Activated naive CD8-positive, alpha-beta T cell treated with anti-CD3 and anti-CD28 coated beads, Interleukin-2, amount 50 U/mL, for 24 hours (primary cell): ENCODE results near the gene ENG.

Experiments used
- ATAC-seq: fragments of 150-1000 bp; cut with Tn5 transposase; one replicate; pipeline ENCODE4 v1.10.0; 2021
- DNase-seq: peaks from one replicate; pipeline ENCODE4 v3.0.0; 2021
- H3K27ac Mint-ChIP-seq: one replicate; pipeline ENCODE4 v1.8.0; 2021; ENCODE audit warnings: mild to moderate bottlenecking, mixed read lengths
- H3K27me3 Mint-ChIP-seq: one replicate; pipeline ENCODE4 v1.8.0; 2021; ENCODE audit warnings: mixed read lengths
- H3K36me3 Mint-ChIP-seq: one replicate; pipeline ENCODE4 v1.8.0; 2021; ENCODE audit warnings: low read depth, mixed read lengths
- H3K4me1 Mint-ChIP-seq: one replicate; pipeline ENCODE4 v1.8.0; 2021; ENCODE audit warnings: mixed read lengths
- H3K4me3 Mint-ChIP-seq: one replicate; pipeline ENCODE4 v1.8.0; 2021; ENCODE audit warnings: mild to moderate bottlenecking, moderate library complexity, mixed read lengths
- H3K9me3 Mint-ChIP-seq: one replicate; pipeline ENCODE4 v1.8.0; 2021; ENCODE audit warnings: mixed read lengths

Gene ENG

DNA sequence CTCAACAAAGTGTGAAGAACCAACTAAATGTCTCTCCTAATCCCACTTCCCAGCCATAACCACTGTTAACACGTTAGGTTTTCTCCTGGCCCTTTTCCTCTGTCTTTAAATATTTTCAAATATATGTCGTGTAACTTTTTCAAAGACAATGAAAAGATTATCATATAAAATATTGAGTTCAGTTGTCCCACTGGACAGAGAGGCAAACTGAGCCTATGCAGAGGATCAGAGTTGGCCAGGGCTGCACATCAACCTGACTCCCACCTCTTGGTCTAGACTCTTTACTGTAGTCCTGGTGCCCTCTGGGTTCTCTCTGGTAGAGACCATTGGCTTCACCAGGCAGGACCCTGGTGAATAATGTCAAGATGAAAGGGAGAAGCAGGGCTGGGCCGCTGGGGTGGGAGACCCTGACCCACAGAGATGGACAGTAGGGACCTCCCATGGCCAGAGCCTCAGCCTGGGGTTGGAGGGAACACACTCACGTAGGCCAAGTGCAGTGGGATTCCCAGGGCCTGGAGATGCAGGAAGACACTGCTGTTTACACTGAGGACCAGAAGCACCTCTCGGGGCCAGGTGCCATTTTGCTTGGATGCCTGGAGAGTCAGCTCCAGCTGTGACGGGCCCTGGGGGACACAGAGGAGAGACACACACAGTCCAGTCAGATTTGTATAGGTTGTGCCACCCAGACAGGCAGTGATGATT, 25.1 kb downstream of the ENG start:
- no peak for ATAC-seq

DNA sequence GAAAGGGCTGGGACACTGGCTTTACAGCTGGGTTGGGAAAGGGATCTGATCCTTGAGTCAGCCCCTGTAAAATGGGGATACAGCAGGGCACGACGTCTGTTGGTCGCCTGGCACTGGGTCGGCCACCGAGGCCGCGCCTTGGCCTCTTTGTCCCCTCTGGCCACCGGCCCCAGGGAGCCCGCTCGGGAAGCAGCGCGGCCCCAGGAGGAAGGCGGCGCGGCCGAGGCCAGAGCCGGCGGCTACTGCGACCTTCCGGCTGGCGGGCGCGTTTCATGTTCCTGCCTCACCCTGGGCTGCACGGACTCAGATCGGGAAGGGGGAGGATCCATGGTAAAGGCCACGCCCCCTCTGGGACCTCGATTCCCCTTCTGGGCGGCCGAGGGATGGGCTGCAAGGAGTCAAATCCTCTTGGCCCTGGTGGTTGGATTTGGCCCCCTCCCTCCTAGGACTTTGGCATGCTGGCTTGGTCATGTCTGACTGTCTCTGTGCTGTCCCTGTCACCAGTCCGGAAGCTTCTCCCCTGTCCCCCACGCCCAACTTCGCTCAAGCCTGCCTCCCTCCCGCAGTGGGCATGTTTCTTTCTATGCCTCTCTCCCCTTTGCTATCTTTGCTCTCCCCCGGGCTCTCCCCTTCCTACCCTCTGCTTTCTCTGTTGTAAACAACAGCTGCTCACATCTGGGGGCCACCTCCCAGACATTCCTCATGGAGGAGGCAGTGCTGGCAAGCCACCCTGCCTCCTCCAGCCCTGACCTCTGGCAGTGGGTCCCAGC, 26.0 kb downstream of the ENG start:
- ATAC-seq = no peak
- no peaks in the 10 kb centered on the region for H3K9me3 Mint-ChIP-seq
- DNase-seq = no peak
- H3K36me3 Mint-ChIP-seq = peaks cover 4% of the 10 kb centered on the region
- no peaks in the 10 kb centered on the region for H3K27me3 Mint-ChIP-seq
- no peak overlapping the region for H3K4me3 Mint-ChIP-seq
- H3K27ac Mint-ChIP-seq = peak overlapping the region; percentile 16
- H3K4me1 Mint-ChIP-seq = peaks cover 15% of the 10 kb centered on the region

More for the DNA sequence above, 25.1 kb downstream of the ENG start:
- Mint-ChIP-seq H3K27ac (peak overlapping the region; percentile 8), H3K4me3 (no peak overlapping the region), H3K27me3 (no peaks in the 10 kb centered on the region), H3K36me3 (peaks cover 4% of the 10 kb centered on the region), H3K9me3 (no peaks in the 10 kb centered on the region), H3K4me1 (peaks cover 20% of the 10 kb centered on the region)
- DNase-seq = no peak

DNA sequence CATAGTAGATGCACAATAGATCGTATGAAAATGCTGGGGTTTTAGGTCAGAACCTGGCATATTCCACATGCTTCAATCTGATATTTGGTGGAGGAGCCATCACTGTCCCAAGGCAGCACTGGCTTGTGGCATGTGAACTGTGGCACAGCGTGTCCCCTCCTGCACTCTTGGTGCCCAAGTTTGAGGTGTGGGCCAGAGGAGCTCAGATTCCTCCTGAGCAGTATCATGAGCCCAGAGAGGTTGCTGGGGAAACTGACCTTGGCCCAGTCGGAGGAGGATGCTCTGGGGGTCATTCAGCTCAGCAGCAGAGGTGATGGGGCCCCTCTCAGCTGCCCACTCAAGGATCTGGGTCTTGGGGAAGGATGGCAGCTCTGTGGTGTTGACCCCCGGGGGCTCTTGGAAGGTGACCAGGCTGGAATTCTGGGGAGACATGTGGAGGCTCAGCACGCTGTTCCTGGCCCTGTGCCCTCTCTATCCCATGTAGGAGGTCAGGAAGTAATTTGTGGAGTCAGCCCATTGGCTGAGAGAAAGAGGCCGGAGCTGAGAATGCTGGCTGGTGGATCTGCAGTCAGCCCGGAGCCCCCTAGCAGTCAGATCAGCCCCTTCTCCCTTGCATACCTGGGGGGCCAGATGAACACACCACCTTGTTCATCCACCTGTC, 28.1 kb downstream of the ENG start:
- peaks cover 4% of the 10 kb centered on the region for H3K36me3 Mint-ChIP-seq
- ATAC-seq (no peak), DNase-seq (no peak)
- no peaks in the 10 kb centered on the region for H3K9me3 Mint-ChIP-seq
- no peaks in the 10 kb centered on the region for H3K4me1 Mint-ChIP-seq
- H3K4me3 Mint-ChIP-seq = no peak overlapping the region
- no peaks in the 10 kb centered on the region for H3K27me3 Mint-ChIP-seq
- H3K27ac Mint-ChIP-seq = no peak overlapping the region

DNA sequence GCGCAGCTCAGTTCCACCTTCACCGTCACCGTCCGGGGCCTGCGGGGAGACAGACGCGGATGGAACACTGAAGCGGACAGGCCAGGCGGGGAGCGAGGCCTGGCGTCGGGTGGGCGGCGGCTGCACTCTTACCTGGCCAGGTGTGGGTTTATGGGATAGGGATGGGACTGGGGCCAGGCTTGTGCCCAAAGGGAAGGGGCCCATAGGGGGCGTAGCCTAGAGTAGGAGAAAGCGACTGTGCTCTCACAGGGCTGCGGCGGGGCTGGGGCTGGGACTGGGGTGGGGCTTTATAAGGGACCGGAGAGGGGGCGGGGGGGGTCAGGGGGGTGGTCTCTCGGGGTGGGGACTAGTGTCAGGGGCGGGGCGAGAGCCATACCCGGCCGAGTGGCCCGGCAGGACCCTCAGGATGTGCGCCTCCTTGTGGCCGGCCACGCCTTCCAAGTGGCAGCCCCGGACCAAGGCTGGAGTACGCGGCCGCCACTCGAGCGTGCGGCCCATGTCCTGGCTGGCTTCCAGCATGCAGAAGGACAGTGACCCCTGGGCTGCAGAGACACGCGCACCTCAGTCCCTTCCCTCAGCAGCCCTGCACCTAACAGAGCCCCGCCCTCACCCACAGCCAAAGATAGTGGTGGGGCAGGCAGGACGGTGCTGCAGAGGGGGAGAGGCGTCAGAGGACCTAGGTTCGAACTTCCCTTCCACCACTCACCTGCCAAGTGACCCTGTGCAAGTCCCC, 29.0 kb downstream of the ENG start:
- ATAC-seq = no peak
- Mint-ChIP-seq H3K9me3 (no peaks in the 10 kb centered on the region), H3K27me3 (no peaks in the 10 kb centered on the region), H3K4me3 (no peak overlapping the region), H3K4me1 (no peaks in the 10 kb centered on the region), H3K27ac (no peak overlapping the region), H3K36me3 (peaks cover 7% of the 10 kb centered on the region)
- DNase-seq = peak; percentile 24

DNA sequence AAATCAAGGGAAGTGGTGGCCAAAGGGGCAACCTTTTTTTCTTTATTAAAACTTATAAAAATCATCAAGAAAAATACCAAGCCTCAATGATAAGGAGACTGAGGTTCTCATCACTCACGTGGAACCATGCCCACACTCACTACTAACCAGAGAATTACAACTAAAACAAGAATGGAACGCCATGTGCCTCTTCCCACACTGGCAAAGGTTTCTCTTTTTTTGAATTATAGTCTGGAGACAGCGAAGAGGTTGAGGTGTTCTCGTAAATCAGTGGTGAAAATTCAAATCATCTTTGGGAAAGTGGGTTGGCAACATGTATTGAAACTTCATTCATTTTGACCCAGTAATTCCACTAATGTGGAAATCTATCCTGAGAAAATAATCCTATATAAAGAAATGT, 32.4 kb downstream of the ENG start:
- Mint-ChIP-seq H3K27me3 (no peaks in the 10 kb centered on the region), H3K9me3 (no peaks in the 10 kb centered on the region), H3K27ac (no peak overlapping the region), H3K4me1 (no peaks in the 10 kb centered on the region), H3K4me3 (no peak overlapping the region), H3K36me3 (peaks cover 20% of the 10 kb centered on the region)
- ATAC-seq = no peak
- no peak for DNase-seq

DNA sequence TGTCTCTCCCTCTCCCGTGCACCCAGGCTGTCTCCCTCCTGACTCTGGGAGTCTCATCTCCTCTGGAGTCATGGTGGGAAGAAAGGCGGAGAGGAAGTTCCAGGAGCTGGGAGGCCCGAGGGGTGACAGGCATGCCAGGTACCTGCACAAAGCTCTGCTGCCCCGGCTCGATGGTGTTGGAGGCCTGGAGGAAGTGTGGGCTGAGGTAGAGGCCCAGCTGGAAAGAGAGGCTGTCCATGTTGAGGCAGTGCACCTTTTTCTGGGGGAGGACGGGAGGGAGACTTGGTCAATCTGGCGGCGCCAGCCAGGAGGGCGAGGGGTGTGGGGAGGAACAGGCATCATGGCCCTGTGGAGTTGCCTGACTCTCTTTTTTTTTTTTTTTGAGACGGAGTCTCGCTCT, 35.9 kb downstream of the ENG start:
- no peak overlapping the region for H3K4me3 Mint-ChIP-seq
- no peaks in the 10 kb centered on the region for H3K9me3 Mint-ChIP-seq
- H3K27ac Mint-ChIP-seq = no peak overlapping the region
- H3K36me3 Mint-ChIP-seq = peaks cover 16% of the 10 kb centered on the region
- no peak for DNase-seq
- ATAC-seq = no peak
- no peaks in the 10 kb centered on the region for H3K27me3 Mint-ChIP-seq
- H3K4me1 Mint-ChIP-seq = no peaks in the 10 kb centered on the region

DNA sequence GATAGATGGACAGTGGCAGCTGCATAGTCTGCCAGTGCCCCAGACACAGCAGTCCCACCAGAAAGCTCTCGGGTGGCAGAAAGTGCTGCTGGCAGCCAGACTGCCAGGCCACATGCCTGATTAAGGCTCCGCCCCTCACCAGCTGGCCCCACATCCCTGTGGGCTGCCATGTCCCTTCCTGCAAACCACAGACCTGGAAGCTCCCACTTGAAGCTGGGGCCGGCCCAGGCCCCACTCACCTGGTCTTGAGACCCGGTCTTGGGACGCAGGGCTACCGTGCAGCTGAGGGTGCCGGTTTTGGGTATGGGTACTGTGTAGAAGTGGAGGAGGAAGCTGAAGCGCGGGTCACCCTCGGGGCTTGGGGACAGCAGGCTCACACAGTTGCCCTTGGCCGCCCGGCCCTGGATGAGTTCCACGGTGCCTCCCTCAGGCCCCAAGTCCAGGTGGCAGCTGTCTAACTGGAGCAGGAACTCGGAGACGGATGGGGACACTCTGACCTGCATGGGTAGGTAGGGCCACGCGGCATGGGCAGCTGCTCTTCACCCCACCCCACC, 36.5 kb downstream of the ENG start:
- DNase-seq = no peak
- Mint-ChIP-seq H3K27ac (no peak overlapping the region), H3K4me1 (no peaks in the 10 kb centered on the region), H3K27me3 (no peaks in the 10 kb centered on the region), H3K9me3 (no peaks in the 10 kb centered on the region), H3K4me3 (no peak overlapping the region), H3K36me3 (peaks cover 16% of the 10 kb centered on the region)
- no peak for ATAC-seq

DNA sequence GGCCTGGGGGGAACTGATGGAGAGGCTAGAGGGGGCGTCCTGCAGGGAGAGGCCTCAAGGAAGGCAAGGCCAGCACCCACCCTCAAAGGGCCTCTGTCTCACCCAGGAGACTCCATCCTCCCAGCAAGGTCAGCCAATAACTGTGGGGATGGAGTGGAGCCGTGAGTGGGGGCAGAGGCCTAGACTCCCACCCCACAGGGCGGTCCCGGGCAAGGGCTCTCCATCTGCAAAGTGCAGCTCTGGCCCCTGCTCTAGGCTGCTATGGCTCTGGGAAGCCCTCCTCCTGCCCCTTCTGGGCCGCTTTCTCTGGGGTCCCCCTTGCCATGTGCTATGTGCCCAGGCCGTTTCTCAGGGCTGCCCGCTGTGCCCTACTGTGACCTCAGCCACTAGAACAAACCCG, 37.7 kb downstream of the ENG start:
- no peaks in the 10 kb centered on the region for H3K27me3 Mint-ChIP-seq
- no peak for DNase-seq
- peaks cover 17% of the 10 kb centered on the region for H3K36me3 Mint-ChIP-seq
- ATAC-seq = no peak
- H3K27ac Mint-ChIP-seq = no peak overlapping the region
- no peaks in the 10 kb centered on the region for H3K9me3 Mint-ChIP-seq
- no peaks in the 10 kb centered on the region for H3K4me1 Mint-ChIP-seq
- no peak overlapping the region for H3K4me3 Mint-ChIP-seq

DNA sequence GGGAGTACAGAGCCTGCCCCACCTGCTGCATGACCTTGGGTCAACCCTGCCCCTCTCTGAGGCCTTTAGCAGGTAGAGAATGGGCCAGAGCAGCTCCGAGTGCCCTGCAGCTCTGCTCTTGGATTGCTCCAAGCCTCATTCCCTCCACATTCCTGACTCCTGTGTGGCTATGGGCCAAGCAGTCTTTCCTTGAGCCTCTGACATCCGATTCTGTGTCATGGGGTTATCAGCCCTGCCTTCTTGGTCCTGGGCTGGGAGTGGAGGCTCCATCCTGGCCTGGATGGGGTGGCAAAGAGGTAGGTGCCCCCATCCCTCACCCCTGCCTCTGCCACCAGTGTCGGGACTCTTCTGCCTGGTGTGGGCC, 38.1 kb downstream of the ENG start:
- Mint-ChIP-seq H3K36me3 (peaks cover 19% of the 10 kb centered on the region), H3K27me3 (no peaks in the 10 kb centered on the region)

DNA sequence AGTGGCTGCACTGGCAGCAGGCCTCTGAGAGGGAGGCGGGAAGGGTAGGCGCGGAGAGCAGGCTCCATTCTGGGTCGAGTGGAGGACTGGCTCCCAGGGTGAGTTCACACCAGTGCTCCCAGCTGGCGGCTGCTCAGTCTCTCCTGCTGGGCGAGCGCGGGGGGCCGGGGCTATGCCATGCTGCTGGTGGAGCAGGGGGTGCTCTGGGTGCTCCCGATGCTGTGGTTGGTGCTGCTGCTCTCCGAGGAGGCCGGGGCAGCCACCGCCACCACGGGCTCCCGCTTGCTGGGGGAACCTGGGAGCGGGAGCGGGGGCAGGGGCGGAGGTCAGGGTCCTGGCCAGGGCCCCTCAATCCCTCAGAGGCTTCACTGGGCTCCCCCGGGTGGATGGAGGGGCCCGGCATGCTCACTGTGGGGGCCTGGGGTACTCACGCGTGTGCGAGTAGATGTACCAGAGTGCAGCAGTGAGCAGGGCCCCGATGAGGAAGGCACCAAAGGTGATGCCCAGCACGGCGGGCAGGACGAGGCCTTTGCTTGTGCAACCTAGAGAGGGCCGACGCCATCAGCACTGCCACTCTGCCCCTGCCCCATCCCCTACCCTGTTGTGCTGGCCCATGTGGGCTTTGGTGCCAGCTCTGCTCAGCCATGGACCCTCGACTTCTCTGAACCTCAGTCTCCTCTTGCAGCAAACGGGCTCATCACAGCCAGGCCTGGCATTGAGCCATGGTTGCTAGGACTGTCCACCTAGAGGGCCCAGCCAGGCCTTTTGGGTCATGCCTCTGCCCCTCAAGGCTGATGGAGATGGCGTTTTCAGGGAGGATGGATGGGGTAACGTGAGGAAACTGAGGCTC, 38.7 kb downstream of the ENG start:
- H3K4me3 Mint-ChIP-seq = no peak overlapping the region
- H3K4me1 Mint-ChIP-seq = no peaks in the 10 kb centered on the region
- peaks cover 16% of the 10 kb centered on the region for H3K36me3 Mint-ChIP-seq
- H3K27ac Mint-ChIP-seq = no peak overlapping the region
- no peaks in the 10 kb centered on the region for H3K27me3 Mint-ChIP-seq
- DNase-seq = no peak
- no peaks in the 10 kb centered on the region for H3K9me3 Mint-ChIP-seq
- no peak for ATAC-seq

More for the DNA sequence above, 38.1 kb downstream of the ENG start:
- DNase-seq = no peak
- no peaks in the 10 kb centered on the region for H3K9me3 Mint-ChIP-seq
- ATAC-seq = no peak
- no peak overlapping the region for H3K4me3 Mint-ChIP-seq
- no peak overlapping the region for H3K27ac Mint-ChIP-seq
- H3K4me1 Mint-ChIP-seq = no peaks in the 10 kb centered on the region

DNA sequence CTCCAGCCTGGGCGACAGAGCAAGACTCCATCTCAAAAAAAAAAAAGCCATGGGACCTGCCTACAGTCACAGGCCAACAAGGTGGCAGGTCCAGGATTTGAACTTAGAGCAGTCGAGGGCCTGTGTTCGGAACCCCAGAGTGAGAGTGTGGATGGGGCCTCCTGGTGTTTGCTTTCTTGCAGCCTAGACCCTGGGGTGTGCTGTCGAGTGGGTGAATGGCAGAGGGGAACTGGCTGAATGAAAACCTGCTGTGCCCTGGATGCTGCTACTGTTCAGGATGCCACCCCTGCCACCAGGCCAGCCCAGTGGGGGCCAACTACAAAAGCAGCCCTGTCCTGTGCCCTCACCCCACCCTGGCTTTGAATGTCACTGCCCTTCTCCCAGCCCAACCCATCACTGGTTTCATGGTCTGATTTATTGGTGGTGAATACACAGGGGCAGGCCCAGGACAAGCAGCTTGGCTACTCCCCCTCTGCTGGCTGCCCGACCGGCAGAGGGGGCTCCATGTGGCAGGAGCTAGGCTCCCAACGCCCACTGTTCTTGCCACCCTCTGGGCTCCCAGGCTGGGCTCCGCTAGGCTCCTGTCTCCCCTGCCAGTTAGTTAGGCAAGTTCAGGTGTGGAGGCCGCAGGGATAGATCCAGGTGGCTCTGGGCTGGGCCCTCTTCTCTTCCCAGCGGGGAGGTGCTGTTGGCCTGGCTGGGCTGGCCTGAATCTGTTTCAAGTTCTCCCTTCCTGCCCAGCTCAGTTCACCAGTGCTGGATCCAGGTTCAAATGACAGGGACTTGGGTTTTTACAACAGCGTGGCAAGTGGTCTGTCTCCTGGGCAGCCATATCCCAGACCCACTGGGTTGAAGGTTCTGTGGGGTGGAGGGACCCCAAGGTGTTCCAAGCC, 39.6 kb downstream of the ENG start:
- H3K9me3 Mint-ChIP-seq = no peaks in the 10 kb centered on the region
- no peaks in the 10 kb centered on the region for H3K4me1 Mint-ChIP-seq
- no peak overlapping the region for H3K4me3 Mint-ChIP-seq
- H3K36me3 Mint-ChIP-seq = peaks cover 16% of the 10 kb centered on the region
- no peaks in the 10 kb centered on the region for H3K27me3 Mint-ChIP-seq
- no peak for DNase-seq
- no peak overlapping the region for H3K27ac Mint-ChIP-seq
- ATAC-seq = no peak

DNA sequence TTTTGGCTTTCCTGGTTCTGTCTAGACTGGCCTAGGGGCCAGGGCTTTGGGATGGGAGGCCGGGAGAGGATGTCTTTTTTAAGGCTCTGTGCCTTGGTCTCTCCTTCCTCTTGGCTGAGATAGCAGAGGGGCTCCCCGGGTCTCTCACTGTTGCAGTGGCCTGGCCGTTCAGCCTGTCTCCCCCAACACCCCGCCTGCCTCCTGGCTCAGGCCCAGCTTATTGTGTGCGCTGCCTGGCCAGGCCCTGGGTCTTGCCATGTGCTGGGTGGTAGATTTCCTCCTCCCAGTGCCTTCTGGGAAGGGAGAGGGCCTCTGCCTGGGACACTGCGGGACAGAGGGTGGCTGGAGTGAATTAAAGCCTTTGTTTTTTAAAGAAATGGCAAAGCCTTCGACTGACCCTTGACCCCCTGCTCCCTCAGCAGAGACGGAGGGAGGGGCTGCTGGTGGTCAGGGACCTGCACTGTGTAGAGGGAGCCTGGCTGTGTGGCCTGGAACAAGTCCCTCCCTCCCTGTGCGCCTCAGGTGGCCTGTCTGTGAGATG, 40.7 kb downstream of the ENG start:
- DNase-seq (no peak), ATAC-seq (no peak)
- Mint-ChIP-seq H3K9me3 (no peaks in the 10 kb centered on the region), H3K4me3 (no peak overlapping the region), H3K4me1 (peaks cover 2% of the 10 kb centered on the region), H3K27ac (no peak overlapping the region), H3K27me3 (no peaks in the 10 kb centered on the region), H3K36me3 (peaks cover 20% of the 10 kb centered on the region)
